Fibroblast of pulmonary artery (primary cell): Measurements from ENCODE around the gene LIPA.

Experiments
- DNase-seq: peaks from one replicate; pipeline ENCODE4 v3.0.0-alpha.2; 2010; ENCODE audit warnings: low read depth
- H3K4me3 ChIP-seq: replicated peaks from 2 replicates; pipeline ENCODE4 v1.5.1; 2011; ENCODE audit warnings: low read depth, mild to moderate bottlenecking, control low read depth, low read length, moderate library complexity
- CTCF ChIP-seq: IDR thresholded peaks from 2 replicates; pipeline ENCODE4 v1.5.1; 2011; ENCODE audit warnings: mild to moderate bottlenecking, control low read depth, low read length, inconsistent platforms; ENCODE audit errors: missing control alignments

Gene LIPA

GRCh38 chr10:89279421-89279869, 27.9 kb upstream of the LIPA start:
- peak; percentile 93 for DNase-seq
- no peak for TF ChIP-seq CTCF
- H3K4me3 ChIP-seq, result no peak overlapping the region

GRCh38 chr10:89278900-89279392, 27.4 kb upstream of the LIPA start:
- no peak overlapping the region for H3K4me3 ChIP-seq
- no peak for DNase-seq
- no peak for TF ChIP-seq CTCF

GRCh38 chr10:89278034-89278535, 26.5 kb upstream of the LIPA start:
- no peak overlapping the region for H3K4me3 ChIP-seq
- peak; percentile 98 for DNase-seq
- no peak for TF ChIP-seq CTCF

GRCh38 chr10:89275383-89275782, 23.8 kb upstream of the LIPA start:
- H3K4me3 ChIP-seq, result no peak overlapping the region
- TF ChIP-seq CTCF, result no peak
- DNase-seq, result no peak

- DNase-seq, result no peak
- TF ChIP-seq CTCF, result no peak
- H3K4me3 ChIP-seq, result no peak overlapping the region
These were observed 23.4 kb upstream of the LIPA start for GRCh38 chr10:89274928-89275327.

GRCh38 chr10:89273680-89274079, 22.1 kb upstream of the LIPA start:
- H3K4me3 ChIP-seq, result no peak overlapping the region
- TF ChIP-seq CTCF, result no peak
- DNase-seq, result no peak

- TF ChIP-seq CTCF, result no peak
- H3K4me3 ChIP-seq, result no peak overlapping the region
- no peak for DNase-seq
These were observed 20.0 kb upstream of the LIPA start for GRCh38 chr10:89271532-89271931.
